Fibroblast of gingiva (primary cell): ENCODE measurements around the gene DNAH1.
A peak's percentile ranks its signal among the peaks of the same experiment; 100 is the strongest.

Source experiments
- DNase-seq: peaks from one replicate; pipeline ENCODE4 v3.0.0-alpha.2; 2011; ENCODE audit warnings: low read depth

Gene DNAH1

DNA sequence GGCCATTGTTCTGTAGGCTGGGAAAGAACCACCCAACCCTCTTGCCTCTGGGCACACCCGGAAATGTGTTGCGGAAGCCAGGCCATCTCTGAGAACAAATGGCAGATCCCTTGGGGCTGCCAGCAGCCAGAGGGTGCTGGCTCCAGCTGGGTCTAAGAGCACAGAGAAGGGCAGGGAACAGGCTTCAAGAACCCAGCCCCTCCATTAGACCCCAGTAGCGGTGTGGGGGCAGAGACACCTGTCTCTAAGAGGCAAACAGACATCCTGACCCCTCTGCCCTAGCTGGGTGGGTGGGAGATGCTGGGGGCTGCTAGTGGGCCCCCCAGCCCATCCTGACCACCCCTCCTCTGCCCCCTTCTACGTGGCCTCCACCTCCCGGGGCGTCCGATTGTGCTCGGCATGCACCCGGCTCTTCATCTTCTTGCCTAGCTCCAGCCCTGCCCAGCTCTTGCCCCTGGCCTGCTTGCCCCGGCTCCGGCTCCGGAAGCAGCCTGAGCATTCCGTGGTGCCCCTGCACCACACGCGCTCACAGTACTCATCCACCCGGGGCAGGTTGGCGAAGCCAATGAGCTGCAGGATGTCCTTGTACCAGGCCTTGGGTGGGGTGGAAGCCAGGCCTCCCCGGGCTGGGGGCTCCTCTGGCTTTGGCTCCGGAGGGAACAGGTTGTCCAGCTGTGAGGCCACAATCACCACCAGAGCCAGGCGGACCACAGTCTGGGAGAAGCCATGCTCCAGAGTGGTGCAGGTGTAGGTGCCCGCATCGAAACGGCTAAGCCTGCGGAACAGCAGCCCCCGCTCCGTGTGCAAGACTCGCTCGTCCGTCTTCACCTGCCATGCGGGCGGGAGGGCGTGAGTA is 119.4 kb downstream of the DNAH1 start:
- peak; percentile 27 for DNase-seq

GRCh38 chr3:52436500-52437149 is 120.5 kb downstream of the DNAH1 start:
- DNase-seq = peak; percentile 87

DNA sequence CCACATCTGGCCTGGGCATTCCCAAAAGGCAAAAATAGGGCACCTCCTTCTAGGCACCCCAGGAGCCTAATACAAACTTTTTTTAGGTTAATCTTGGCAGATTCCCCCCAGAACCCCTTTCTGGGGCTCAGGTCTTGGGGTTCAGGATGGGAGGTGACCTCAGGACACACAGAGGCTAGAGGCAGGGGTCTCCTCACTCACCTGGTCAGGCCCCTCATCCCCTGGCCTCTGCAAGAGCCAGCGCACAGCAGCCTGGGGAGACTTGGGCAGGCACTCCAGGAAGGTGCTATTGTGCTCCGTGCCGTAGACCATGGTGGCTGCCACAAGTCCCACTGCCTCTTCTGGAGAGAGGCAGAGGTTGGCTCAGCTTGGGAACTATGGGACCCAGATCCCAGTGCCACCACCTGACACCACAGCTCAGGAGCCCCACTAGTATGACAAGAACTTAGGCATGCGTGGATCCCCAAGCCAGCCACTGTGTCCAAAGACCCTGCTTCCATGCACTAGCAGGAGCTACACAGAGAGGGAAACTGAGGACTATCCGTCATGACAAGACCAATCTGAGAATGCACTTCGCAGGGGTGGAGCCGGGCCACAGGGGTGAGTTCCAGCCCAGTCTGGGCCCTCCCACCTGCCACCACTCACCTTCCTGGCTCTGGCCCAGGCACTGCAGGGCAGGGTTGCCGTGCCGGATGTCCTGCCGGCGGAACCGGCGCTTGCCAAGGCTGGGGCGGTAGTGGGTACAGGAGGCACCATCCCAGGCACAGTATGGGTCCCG is 121.4 kb downstream of the DNAH1 start:
- DNase-seq = no peak

- DNase-seq = no peak
Observed at GRCh38 chr3:52438104-52438376, 121.9 kb downstream of the DNAH1 start.

DNA sequence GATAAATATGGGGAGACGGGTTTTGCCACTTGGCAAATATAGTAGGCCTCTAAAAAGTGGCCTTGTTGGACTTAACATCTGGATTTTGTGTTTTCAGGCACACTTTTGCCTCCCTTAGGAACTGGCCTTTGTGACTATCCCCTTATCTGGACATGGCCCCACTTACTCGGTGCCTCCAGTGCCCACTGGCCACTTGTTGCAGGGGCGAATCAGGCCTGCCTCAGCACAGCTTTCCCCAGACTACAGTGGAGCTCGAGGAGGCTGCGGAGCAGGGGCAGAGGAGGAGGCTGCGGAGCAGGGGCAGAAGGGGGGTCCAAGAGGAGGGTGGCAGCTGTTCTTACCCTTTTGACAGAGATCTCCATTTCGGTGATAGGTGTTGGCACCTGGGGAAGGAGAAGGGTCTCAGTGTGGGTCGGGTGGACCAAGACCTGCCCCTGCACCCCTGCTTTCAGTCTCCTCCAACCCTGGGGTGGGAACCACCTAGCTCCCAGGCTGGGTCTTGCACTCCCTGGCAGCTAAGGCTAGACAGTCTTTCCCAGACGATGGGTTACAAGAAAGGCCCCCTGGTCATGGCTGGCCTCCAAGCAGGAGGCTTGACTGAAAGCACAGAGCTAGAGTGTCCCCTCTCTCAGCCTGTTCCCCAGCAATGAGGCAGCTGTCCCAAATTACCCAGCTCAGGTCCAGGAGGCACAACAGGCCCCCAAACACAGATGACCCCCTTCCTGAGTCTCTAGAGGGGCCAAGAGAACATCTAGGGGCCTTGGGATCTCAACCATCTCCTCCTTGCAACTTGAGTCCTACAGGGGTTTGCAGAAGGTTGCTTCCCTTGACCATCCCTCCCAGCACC is 122.7 kb downstream of the DNAH1 start:
- DNase-seq = no peak

- no peak for DNase-seq
Observed at GRCh38 chr3:52439426-52440248, 123.5 kb downstream of the DNAH1 start.

DNA sequence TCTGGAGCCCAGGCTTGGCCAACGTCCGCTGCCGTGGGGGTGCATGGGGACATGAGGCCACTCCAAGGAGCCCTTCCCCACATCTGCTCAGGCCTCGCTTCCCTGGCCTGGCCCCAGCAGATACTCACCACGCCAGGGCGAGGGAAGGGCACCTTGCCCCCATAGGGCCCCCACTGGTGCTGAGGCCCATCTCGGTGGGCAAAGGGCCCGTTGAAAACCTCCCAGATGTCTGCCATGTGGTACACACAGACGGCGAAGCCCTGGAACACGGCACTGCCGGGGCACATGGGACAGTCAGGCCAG is 124.1 kb downstream of the DNAH1 start:
- DNase-seq = no peak

- no peak for DNase-seq
Observed at GRCh38 chr3:52440671-52441070, 124.6 kb downstream of the DNAH1 start.

DNA sequence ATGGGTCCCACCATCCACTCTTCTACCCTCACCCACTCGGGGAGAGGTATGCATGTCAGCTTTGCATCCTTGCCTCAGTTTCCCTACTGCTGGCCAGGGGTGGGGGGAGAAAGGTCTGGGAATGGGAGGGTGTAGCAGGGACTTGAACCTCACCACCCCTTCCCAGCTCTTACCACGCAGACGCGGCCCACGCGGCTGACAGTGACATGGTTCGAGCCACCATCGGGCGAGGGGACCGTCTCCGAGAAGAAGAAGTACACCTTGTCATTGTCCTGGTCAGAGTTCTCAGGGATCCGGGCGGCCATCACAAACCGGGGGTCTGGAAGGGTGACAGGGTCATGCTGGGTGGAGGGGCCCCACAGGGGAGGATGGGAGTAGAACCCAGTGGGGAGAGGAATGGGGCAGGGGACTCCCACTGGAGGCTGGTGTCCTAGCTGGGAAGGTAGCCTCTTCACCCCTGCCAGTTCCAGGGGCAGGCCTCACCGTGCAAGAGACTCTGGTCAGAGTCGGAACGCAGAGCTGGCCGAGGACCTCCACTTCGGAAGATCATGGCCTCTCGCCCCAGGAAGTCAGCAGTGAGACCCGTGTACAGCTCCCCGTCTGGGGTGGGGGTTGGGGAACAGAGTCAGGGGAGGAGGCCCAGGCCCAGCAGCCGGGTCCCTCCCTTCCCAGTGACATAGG is 125.1 kb downstream of the DNAH1 start:
- no peak for DNase-seq

GRCh38 chr3:52441772-52442332 is 125.7 kb downstream of the DNAH1 start:
- no peak for DNase-seq

- DNase-seq = no peak
Observed at GRCh38 chr3:52442409-52443267, 126.5 kb downstream of the DNAH1 start.

DNA sequence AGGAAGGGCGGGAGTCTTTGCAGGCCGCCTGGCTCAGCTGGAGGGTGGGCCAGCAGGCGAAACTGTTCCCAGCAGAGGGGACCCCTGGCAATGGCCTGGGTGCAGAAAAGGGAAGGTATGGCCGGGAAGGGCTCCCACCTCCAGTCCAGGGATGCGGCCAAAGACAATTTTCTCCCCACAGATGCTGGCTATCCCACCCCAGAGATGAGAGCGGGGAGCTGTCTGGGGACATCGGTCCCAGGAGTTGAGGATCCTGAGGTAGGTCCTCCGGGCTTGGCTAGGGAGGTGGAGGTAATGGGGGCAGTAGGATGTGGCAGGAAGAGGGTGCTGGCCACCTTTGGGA is 127.1 kb downstream of the DNAH1 start:
- no peak for DNase-seq

GRCh38 chr3:52443791-52444687 is 127.9 kb downstream of the DNAH1 start:
- DNase-seq = no peak

GRCh38 chr3:52444860-52445793 is 129.0 kb downstream of the DNAH1 start, which contains the start of gene SEMA3G:
Gene SEMA3G (minus strand): TSS chr3:52445103. CDS start chr3:52445027, 76 bp downstream.
- DNase-seq = peak; percentile 57

- no peak for DNase-seq
Observed at GRCh38 chr3:52446042-52446441, 129.9 kb downstream of the DNAH1 start.

GRCh38 chr3:52446631-52447511 is 130.8 kb downstream of the DNAH1 start:
- no peak for DNase-seq
